Stimulated activated CD4-positive, alpha-beta T cell treated with anti-CD3 and anti-CD28 coated beads, Interleukin-12 subunit alpha, Interleukin-12 subunit beta, amount 100 ng/mL, for 4 hours (primary cell): ENCODE results near the gene CASP2.
A peak's percentile ranks its signal among the peaks of the same experiment; 100 is the strongest.

ENCODE experiments used
- DNase-seq: peaks from one replicate; pipeline ENCODE4 v3.0.0-alpha.2; 2020

The CASP2 gene

DNA sequence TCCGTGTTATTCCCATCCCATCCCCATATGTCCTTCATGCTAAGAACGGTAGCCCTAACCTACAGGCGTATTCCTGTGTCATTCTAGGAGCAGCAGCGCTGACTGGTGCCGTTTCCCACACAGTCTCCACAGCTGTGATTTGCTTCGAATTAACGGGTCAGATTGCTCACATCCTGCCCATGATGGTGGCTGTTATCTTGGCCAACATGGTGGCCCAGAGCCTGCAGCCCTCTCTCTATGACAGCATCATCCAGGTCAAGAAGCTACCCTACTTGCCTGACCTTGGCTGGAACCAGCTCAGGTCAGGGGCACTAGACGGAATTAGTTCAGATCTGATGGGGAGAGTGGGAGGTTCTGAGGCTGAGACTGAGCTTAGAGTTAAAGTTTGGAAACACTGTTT, 53.7 kb downstream of the CASP2 start:
- DNase-seq = no peak

GRCh38 chr7:143343596-143343995, 55.4 kb downstream of the CASP2 start:
- DNase-seq = no peak

GRCh38 chr7:143345428-143345900, 57.3 kb downstream of the CASP2 start:
- DNase-seq = peak; percentile 61

DNA sequence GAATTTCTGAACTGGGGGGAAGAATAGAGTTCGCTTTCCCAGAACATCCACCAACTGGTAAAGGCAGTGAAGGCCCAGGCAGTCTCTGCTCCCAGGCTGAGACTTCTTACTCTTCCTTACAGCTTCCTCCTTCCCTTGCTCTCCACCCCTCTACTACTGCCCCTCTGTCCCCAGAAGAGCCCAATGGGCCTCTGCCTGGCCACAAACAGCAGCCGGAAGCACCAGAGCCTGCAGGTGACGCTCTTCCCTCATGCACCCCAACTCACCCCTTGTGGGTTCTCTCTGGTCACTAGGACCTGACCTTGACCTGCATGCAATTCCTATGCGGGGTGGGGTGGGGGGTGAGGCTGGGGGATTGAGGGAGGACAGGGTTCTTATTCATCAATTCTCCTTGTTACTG, 57.9 kb downstream of the CASP2 start:
- DNase-seq = no peak

DNA sequence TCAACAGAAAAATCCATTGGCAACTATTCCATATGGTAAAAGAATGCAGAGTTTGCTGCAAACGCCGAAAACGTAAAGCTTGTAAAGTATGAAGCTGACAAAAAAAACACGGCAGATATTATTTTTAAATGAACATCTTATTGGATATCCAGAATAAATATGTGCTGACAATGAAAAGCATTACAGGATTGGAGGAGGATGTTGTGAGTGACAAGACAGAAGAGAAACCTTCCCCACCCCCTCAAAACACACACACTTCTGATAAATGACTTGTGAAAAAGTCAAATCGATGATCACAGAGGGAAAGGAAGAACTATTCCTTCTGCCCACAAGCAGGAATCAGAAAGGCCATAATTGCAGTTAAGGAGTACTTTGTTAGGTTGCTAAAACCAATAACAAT, 59.8 kb downstream of the CASP2 start:
- no peak for DNase-seq

DNA sequence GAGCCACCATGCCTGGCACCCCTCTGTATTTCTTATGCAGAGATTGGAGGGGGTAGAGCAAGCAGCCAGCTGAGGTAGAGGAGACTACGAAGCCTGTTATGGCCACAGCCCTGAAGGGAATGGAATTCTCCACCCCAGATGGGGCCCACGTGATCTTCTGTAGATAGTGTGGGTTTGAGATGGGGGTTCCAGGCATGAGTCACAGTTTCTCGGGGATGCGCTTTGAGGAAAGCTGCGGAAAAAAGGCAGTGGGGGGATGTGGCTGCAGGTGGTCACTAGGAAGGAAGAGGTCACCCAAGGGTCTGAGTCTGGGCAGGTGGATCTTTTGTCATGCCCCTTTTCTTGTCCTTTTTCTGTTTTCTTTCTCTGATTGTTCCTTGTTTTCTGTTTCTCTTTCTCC, 62.9 kb downstream of the CASP2 start:
- no peak for DNase-seq

DNA sequence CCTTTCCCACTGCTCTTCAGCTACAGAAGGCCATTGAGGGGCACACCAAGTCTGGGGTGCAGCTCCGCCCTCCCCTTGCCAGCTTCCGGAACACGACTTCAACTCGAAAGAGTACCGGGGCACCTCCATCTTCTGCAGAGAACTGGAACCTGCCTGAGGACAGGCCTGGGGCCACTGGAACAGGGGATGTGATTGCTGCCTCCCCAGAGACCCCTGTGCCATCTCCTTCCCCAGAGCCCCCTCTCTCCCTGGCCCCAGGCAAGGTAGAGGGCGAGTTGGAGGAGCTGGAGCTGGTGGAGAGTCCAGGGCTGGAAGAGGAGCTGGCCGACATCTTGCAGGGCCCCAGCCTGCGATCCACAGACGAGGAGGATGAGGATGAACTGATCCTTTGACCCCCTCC, 63.4 kb downstream of the CASP2 start:
- no peak for DNase-seq

DNA sequence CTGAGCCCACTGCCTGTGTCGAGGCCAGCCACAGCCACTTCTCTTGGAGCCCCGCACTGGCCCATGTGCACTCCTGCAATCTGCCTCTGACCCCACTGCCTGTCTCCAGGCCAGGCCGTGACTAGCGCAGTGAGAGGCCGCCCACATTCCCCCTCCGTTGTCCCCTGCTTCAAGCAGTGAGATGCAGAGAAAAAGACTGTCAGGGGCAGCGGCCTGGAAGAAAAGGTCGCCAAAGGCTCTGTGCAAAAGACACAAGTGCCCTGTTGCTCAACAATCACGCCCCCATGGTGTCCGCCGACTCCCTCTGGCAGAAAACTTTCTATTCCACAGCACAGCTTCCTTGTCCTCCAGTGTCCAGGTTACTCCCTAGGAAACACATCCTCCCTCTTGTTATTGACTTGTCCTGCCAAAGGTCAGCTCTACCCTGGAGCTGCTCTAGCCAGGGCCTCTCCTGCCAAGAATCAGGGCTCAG, 64.4 kb downstream of the CASP2 start:
- no peak for DNase-seq

- no peak for DNase-seq
These were observed 66.2 kb downstream of the CASP2 start for GRCh38 chr7:143354376-143354775.

GRCh38 chr7:143354965-143355364, 66.8 kb downstream of the CASP2 start:
- DNase-seq = no peak

- DNase-seq = no peak
These were observed 67.6 kb downstream of the CASP2 start for GRCh38 chr7:143355450-143356385.

GRCh38 chr7:143356414-143357050, 68.4 kb downstream of the CASP2 start:
- DNase-seq = no peak
